GM12875 (cell line): ENCODE measurements around the gene GATD1.

Source experiments
- H3K4me3 ChIP-seq: one replicate; pipeline ENCODE4 v1.5.1; 2011; ENCODE audit warnings: low read depth, low read length, control low read depth
- CTCF ChIP-seq: IDR thresholded peaks from 2 replicates; pipeline ENCODE4 v1.5.1; 2011; ENCODE audit warnings: low read depth, mild to moderate bottlenecking, control low read depth, inconsistent platforms, low read length, moderate library complexity, borderline replicate concordance; ENCODE audit not compliant: insufficient read depth

GATD1 gene

GRCh38 chr11:773830-774229 lies 3.5 kb downstream of the GATD1 start:
- TF ChIP-seq CTCF: no peak
- no peak overlapping the region for H3K4me3 ChIP-seq

- TF ChIP-seq CTCF: no peak
- H3K4me3 ChIP-seq: no peak overlapping the region
These were observed 3.9 kb downstream of the GATD1 start for GRCh38 chr11:773425-773824.

- no peak for TF ChIP-seq CTCF
These were observed 4.6 kb downstream of the GATD1 start for GRCh38 chr11:772429-773390.

GRCh38 chr11:771617-772204 lies 5.6 kb downstream of the GATD1 start:
- no peak for TF ChIP-seq CTCF
- H3K4me3 ChIP-seq: no peak overlapping the region

More at GRCh38 chr11:772429-773390, 4.6 kb downstream of the GATD1 start:
- no peak overlapping the region for H3K4me3 ChIP-seq

- TF ChIP-seq CTCF: no peak
- no peak overlapping the region for H3K4me3 ChIP-seq
These were observed 6.4 kb downstream of the GATD1 start for GRCh38 chr11:770642-771616.

- H3K4me3 ChIP-seq: no peak overlapping the region
- no peak for TF ChIP-seq CTCF
These were observed 7.2 kb downstream of the GATD1 start for GRCh38 chr11:769887-770641.
